ENCODE data around the gene PIK3C3. TPM values are rescaled to one million over a fixed set of nuclear protein-coding genes. Genes with fewer than 3 reads are reported as not detected.
"Not testable (repeated sequence)": the region's sequence is repeated elsewhere in the genome, so short reads cannot be mapped to it uniquely, and the experiment has no call there.

Gene PIK3C3
- total RNA-seq, 1 donor from 2014 or later, result 41.5 TPM

GRCh38 chr18:42041793-42042192 lies 86.8 kb downstream of the PIK3C3 start:
- DNase-seq (ENCODE audit: low read depth, low spot score), result no peak
- no peak overlapping the region for H3K27ac Mint-ChIP-seq (ENCODE audit: unreplicated experiment)
- H3K36me3 Mint-ChIP-seq (ENCODE audit: low read depth), result peaks cover 6% of the 10 kb centered on the region
- no peak overlapping the region for H3K4me3 Mint-ChIP-seq
- no peaks in the 10 kb centered on the region for H3K9me3 Mint-ChIP-seq
- no peaks in the 10 kb centered on the region for H3K4me1 Mint-ChIP-seq
- H3K27me3 Mint-ChIP-seq (ENCODE audit: low read depth), result no peaks in the 10 kb centered on the region
- no peak for TF ChIP-seq CTCF (conservative IDR thresholded peaks at IDR 0.05)

GRCh38 chr18:42045346-42045745 lies 90.3 kb downstream of the PIK3C3 start:
- DNase-seq (ENCODE audit: low read depth, low spot score), result no peak
- Mint-ChIP-seq H3K27ac (ENCODE audit: unreplicated experiment) (no peak overlapping the region), H3K27me3 (ENCODE audit: low read depth) (no peaks in the 10 kb centered on the region), H3K9me3 (no peaks in the 10 kb centered on the region), H3K4me3 (no peak overlapping the region), H3K36me3 (ENCODE audit: low read depth) (peaks cover 10% of the 10 kb centered on the region), H3K4me1 (peaks cover 2% of the 10 kb centered on the region)
- TF ChIP-seq CTCF (conservative IDR thresholded peaks at IDR 0.05), result no peak

GRCh38 chr18:42047721-42048120 lies 92.7 kb downstream of the PIK3C3 start:
- H3K9me3 Mint-ChIP-seq, result no peaks in the 10 kb centered on the region
- H3K36me3 Mint-ChIP-seq (ENCODE audit: low read depth), result peaks cover 12% of the 10 kb centered on the region
- H3K27ac Mint-ChIP-seq (ENCODE audit: unreplicated experiment), result no peak overlapping the region
- H3K4me3 Mint-ChIP-seq, result no peak overlapping the region
- no peaks in the 10 kb centered on the region for H3K27me3 Mint-ChIP-seq (ENCODE audit: low read depth)
- TF ChIP-seq CTCF (conservative IDR thresholded peaks at IDR 0.05), result no peak
- no peak for DNase-seq (ENCODE audit: low read depth, low spot score)
- peaks cover 9% of the 10 kb centered on the region for H3K4me1 Mint-ChIP-seq

GRCh38 chr18:42048158-42048557 lies 93.1 kb downstream of the PIK3C3 start:
- Mint-ChIP-seq H3K4me1 (peaks cover 12% of the 10 kb centered on the region), H3K9me3 (no peaks in the 10 kb centered on the region), H3K27ac (ENCODE audit: unreplicated experiment) (no peak overlapping the region), H3K27me3 (ENCODE audit: low read depth) (no peaks in the 10 kb centered on the region), H3K36me3 (ENCODE audit: low read depth) (peaks cover 12% of the 10 kb centered on the region), H3K4me3 (no peak overlapping the region)
- no peak for DNase-seq (ENCODE audit: low read depth, low spot score)
- TF ChIP-seq CTCF (conservative IDR thresholded peaks at IDR 0.05), result no peak

GRCh38 chr18:42049536-42049935 lies 94.5 kb downstream of the PIK3C3 start:
- H3K9me3 Mint-ChIP-seq; DNase-seq (ENCODE audit: low read depth, low spot score); H3K27me3 Mint-ChIP-seq (ENCODE audit: low read depth); H3K27ac Mint-ChIP-seq (ENCODE audit: unreplicated experiment); H3K4me3 Mint-ChIP-seq: not testable (repeated sequence)
- Mint-ChIP-seq H3K36me3 (ENCODE audit: low read depth) (peaks cover 12% of the 10 kb centered on the region), H3K4me1 (peaks cover 16% of the 10 kb centered on the region)

GRCh38 chr18:42051411-42051810 lies 96.4 kb downstream of the PIK3C3 start:
- Mint-ChIP-seq H3K27me3 (ENCODE audit: low read depth) (no peaks in the 10 kb centered on the region), H3K4me3 (no peak overlapping the region), H3K4me1 (peaks cover 16% of the 10 kb centered on the region), H3K27ac (ENCODE audit: unreplicated experiment) (no peak overlapping the region), H3K36me3 (ENCODE audit: low read depth) (peaks cover 12% of the 10 kb centered on the region), H3K9me3 (no peaks in the 10 kb centered on the region)
- DNase-seq (ENCODE audit: low read depth, low spot score), result no peak
- no peak for TF ChIP-seq CTCF (conservative IDR thresholded peaks at IDR 0.05)
